Gastroesophageal sphincter (tissue), 4 donors: ENCODE data around the gene DDX42. TPM values are rescaled to one million over a fixed set of nuclear protein-coding genes. Genes with fewer than 3 reads are reported as not detected.
"Not testable (repeated sequence)": the region's sequence is repeated elsewhere in the genome, so short reads cannot be mapped to it uniquely, and the experiment has no call there.

ENCODE experiments used
- ATAC-seq: fragments of 150-250 bp; one replicate; pipeline ENCODE4 v1.9.1; 2016; ENCODE audit warnings: mild to moderate bottlenecking, moderate library complexity
- H3K27ac ChIP-seq, 4 donors: fragments of 200-600 bp; sonication (generic) in 3 of 4; 1 replicate in 3 of 4; 2 replicates in 1 of 4; pipeline ENCODE4 v1.5.1; 2016 to 2019
- H3K27me3 ChIP-seq: fragments of 200-600 bp; sonication (generic); one replicate; pipeline ENCODE4 v1.5.1; 2019
- H3K36me3 ChIP-seq, 2 donors: fragments of 200-600 bp; sonication (generic); one replicate each; pipeline ENCODE4 v1.5.1; 2019; ENCODE audit warnings: control low read depth in 1 of 2
- H3K4me1 ChIP-seq, 3 donors: fragments of 200-600 bp; sonication (generic); 1 replicate in 2 of 3; 2 replicates in 1 of 3; pipeline ENCODE4 v1.5.1; 2016 to 2019; ENCODE audit warnings: control low read depth in 2 of 3
- H3K4me3 ChIP-seq, 2 donors: fragments of 200-600 bp; sonication (generic); one replicate each; pipeline ENCODE4 v1.5.1; 2019; ENCODE audit warnings: mild to moderate bottlenecking in 1 of 2, moderate library complexity in 1 of 2
- H3K9me3 ChIP-seq, 3 donors: fragments of 200-600 bp; sonication (generic); one replicate each; pipeline ENCODE4 v1.5.1; 2017 to 2019; ENCODE audit warnings: control low read depth in 2 of 3
- EP300 ChIP-seq: sonication (generic); formaldehyde crosslinking; IDR thresholded peaks from one replicate; pipeline ENCODE4 v1.6.1; 2017; ENCODE audit warnings: antibody characterized with exemption, mild to moderate bottlenecking
- POLR2A ChIP-seq, 2 donors: fragments of 450-650 bp; IDR thresholded peaks; one replicate each; pipeline ENCODE4 v1.6.1; 2017; ENCODE audit warnings: antibody characterized with exemption in 2 of 2, mild to moderate bottlenecking in 2 of 2, moderate library complexity in 1 of 2
- POLR2AphosphoS5 ChIP-seq: sonication (generic); formaldehyde crosslinking; IDR thresholded peaks from one replicate; pipeline ENCODE4 v1.6.1; 2017; ENCODE audit warnings: antibody characterized with exemption
- WGBS, 2 donors: methylation state at CpG; one replicate each; pipeline ENCODE4 v1.1.5; 2018; ENCODE audit warnings: low coverage in 1 of 2; 5-methylcytosine and 5-hydroxymethylcytosine counted together
- total RNA-seq, 4 donors: library from RNA; depleted of rRNA; stranded (reverse); fragments of >200 nt; gene quantifications; one replicate each; pipeline ENCODE4 v1.1.0, GENCODE V29; 2016
- TF ChIP-seq, protein P1 (sequence below), 4 experiments: fragments of 200-600 bp in 2 of 4; fragments of 450-650 bp in 2 of 4; sonication (generic) in 1 of 4; IDR thresholded peaks; one replicate each; pipeline ENCODE4 v1.5.1; 2017 to 2019; ENCODE audit warnings: antibody characterized with exemption in 4 of 4, mild to moderate bottlenecking in 2 of 4, moderate library complexity in 2 of 4

Gene DDX42
- total RNA-seq, 4 donors from 2014 or later = 66.6 to 126 (median 98.8) TPM

- WGBS, 2 donors = 60 to 88% methylated on average over 8 to 9 of the region's 9 CpGs
Measured at GRCh38 chr17:63850401-63850800, 76.4 kb downstream of the DDX42 start.

GRCh38 chr17:63853260-63853659 is 79.3 kb downstream of the DDX42 start:
- no peak for TF ChIP-seq EP300
- TF ChIP-seq, protein P1, sequence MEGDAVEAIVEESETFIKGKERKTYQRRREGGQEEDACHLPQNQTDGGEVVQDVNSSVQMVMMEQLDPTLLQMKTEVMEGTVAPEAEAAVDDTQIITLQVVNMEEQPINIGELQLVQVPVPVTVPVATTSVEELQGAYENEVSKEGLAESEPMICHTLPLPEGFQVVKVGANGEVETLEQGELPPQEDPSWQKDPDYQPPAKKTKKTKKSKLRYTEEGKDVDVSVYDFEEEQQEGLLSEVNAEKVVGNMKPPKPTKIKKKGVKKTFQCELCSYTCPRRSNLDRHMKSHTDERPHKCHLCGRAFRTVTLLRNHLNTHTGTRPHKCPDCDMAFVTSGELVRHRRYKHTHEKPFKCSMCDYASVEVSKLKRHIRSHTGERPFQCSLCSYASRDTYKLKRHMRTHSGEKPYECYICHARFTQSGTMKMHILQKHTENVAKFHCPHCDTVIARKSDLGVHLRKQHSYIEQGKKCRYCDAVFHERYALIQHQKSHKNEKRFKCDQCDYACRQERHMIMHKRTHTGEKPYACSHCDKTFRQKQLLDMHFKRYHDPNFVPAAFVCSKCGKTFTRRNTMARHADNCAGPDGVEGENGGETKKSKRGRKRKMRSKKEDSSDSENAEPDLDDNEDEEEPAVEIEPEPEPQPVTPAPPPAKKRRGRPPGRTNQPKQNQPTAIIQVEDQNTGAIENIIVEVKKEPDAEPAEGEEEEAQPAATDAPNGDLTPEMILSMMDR (IDR thresholded peaks at IDR 0.05) = no peak
- no peak for TF ChIP-seq POLR2AphosphoS5
- TF ChIP-seq POLR2A (IDR thresholded peaks at IDR 0.05) = no peak
- 83 to 94% methylated on average over 2 of the region's 2 CpGs for WGBS, 2 donors
- H3K27me3 ChIP-seq = no peaks in the 10 kb centered on the region

More at GRCh38 chr17:63850401-63850800, 76.4 kb downstream of the DDX42 start:
- no peak overlapping the region for H3K4me3 ChIP-seq
- no peaks in the 10 kb centered on the region for H3K36me3 ChIP-seq
- ATAC-seq = no peak
- H3K27ac ChIP-seq = no peak overlapping the region
- H3K9me3 ChIP-seq = no peaks in the 10 kb centered on the region
- peaks cover 0 to 15% (median 0%) of the 10 kb centered on the region in 3 donors for H3K4me1 ChIP-seq
- TF ChIP-seq POLR2AphosphoS5 (no peak), EP300 (no peak), POLR2A (IDR thresholded peaks at IDR 0.05) (no peak)
- TF ChIP-seq, protein P1 (IDR thresholded peaks at IDR 0.05) = no peak
- H3K27me3 ChIP-seq = no peaks in the 10 kb centered on the region

DNA sequence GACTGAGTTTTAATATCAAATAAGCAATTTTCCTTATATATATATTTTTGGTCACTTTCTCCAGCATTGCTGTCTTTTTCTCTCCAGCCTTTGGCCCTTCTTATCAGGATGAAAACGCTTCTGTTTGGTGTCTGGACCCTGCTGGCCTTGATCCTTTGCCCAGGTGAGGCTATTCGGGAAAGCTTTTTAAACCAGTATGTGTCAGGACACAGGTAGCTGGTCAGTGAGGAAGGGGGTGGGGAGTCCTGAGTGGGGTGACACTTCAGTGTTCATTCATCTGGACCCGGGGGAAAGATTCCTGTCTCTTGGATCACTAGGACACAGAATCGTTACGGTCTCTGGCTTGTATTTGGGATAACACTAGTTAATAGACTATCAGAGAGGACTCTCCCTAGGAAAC is 80.7 kb downstream of the DDX42 start:
- WGBS, 2 donors = 72 to 93% methylated on average over 3 to 4 of the region's 5 CpGs
- no peak for ATAC-seq
- Histone ChIP-seq H3K9me3 (no peaks in the 10 kb centered on the region), H3K36me3 (no peaks in the 10 kb centered on the region), H3K27me3 (peaks cover 4% of the 10 kb centered on the region), H3K4me1 (no peaks in the 10 kb centered on the region), H3K4me3 (no peak overlapping the region), H3K27ac (no peak overlapping the region)
- no peak for TF ChIP-seq POLR2AphosphoS5
- TF ChIP-seq EP300 = no peak
- TF ChIP-seq POLR2A (IDR thresholded peaks at IDR 0.05) = no peak
- TF ChIP-seq, protein P1 (IDR thresholded peaks at IDR 0.05) = no peak

More at GRCh38 chr17:63853260-63853659, 79.3 kb downstream of the DDX42 start:
- Histone ChIP-seq H3K4me1 (peaks cover 0 to 14% (median 0%) of the 10 kb centered on the region in 3 donors), H3K27ac (no peak overlapping the region), H3K4me3 (no peak overlapping the region), H3K9me3 (no peaks in the 10 kb centered on the region), H3K36me3 (no peaks in the 10 kb centered on the region)
- no peak for ATAC-seq

DNA sequence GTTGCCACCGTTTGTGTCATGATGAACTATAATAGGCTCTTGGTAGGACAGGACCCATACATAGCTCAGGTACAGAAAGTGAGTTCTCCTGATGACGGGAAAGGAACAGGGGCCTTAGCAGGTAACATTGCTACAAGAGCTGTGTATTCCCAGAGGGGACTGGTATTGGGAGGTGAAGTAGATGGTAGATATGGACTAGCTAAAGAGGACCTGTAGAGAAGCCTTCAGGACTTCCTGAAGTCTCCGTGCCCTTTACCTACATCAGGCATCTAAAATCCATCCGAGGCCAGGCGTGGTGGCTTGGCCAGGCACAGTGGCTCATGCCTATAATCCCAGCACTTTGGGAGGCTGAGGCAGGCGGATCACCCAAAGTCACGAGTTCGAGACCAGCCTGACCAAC is 81.2 kb downstream of the DDX42 start:
- Histone ChIP-seq H3K9me3 (no peaks in the 10 kb centered on the region), H3K27me3 (peaks cover 9% of the 10 kb centered on the region), H3K36me3 (no peaks in the 10 kb centered on the region), H3K4me3 (no peak overlapping the region), H3K27ac (no peak overlapping the region), H3K4me1 (no peaks in the 10 kb centered on the region)
- WGBS, 2 donors = 67 to 90% methylated on average over 1 to 4 of the region's 8 CpGs
- TF ChIP-seq POLR2AphosphoS5 (no peak), EP300 (no peak), POLR2A (IDR thresholded peaks at IDR 0.05) (no peak)
- TF ChIP-seq, protein P1 (IDR thresholded peaks at IDR 0.05) = no peak
- no peak for ATAC-seq

- WGBS, 2 donors = 90 to 95% methylated on average over 7 to 8 of the region's 8 CpGs
- H3K36me3 ChIP-seq, H3K4me3 ChIP-seq, H3K27ac ChIP-seq, H3K27me3 ChIP-seq, H3K9me3 ChIP-seq, H3K4me1 ChIP-seq, ATAC-seq: not testable (repeated sequence)
Measured at GRCh38 chr17:63856425-63856824, 82.5 kb downstream of the DDX42 start.
